KOPT-K1 (cell line): ENCODE results near the gene ARIH2.

Experiments used
- H3K27ac ChIP-seq: fragments of 200-600 bp; sonication (generic); 2 replicates; pipeline ENCODE4 v1.5.1; 2016; ENCODE audit warnings: antibody characterized with exemption, mild to moderate bottlenecking, low read depth, low read length; ENCODE audit not compliant: poor library complexity, severe bottlenecking
- H3K36me3 ChIP-seq: fragments of 200-600 bp; sonication (generic); 2 replicates; pipeline ENCODE4 v1.5.1; 2017; ENCODE audit warnings: antibody characterized with exemption, mild to moderate bottlenecking, low read length, moderate library complexity; ENCODE audit not compliant: insufficient read depth
- H3K9me3 ChIP-seq: fragments of 200-600 bp; sonication (generic); 2 replicates; pipeline ENCODE4 v1.5.1; 2017; ENCODE audit warnings: antibody characterized with exemption, low read length, mild to moderate bottlenecking; ENCODE audit not compliant: insufficient read depth, poor library complexity, severe bottlenecking

The ARIH2 gene

DNA sequence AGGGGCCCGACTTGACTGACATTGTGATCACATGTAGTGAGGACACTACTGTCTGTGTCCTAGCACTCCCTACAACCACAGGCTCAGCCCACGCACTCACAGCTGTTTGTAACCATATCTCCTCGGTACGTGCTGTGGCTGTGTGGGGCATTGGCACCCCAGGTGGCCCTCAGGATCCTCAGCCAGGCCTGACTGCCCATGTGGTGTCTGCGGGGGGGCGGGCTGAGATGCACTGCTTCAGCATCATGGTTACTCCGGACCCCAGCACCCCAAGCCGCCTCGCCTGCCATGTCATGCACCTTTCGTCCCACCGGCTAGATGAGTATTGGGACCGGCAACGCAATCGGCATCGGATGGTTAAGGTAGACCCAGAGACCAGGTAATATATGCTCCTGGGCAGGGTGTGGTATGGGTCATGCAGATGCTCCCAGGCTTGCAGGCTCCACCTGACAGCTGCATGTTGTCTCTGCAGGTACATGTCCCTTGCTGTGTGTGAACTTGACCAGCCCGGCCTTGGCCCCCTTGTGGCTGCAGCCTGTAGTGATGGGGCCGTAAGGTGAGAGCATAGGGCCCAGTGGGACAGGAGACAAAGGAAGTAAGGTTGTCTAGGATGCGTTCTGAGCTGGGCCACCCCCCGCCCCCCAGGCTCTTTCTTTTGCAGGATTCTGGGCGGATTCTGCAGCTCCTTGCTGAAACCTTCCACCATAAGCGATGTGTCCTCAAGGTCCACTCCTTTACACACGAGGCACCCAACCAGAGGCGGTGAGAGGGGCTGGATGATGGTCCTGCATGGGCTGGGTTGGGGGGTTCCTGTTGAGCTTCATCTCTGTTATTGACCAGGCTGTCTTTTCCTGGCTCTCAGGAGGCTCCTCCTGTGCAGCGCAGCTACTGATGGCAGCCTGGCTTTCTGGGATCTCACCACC is 95.4 kb downstream of the ARIH2 start:
- peaks cover 75% of the 10 kb centered on the region for H3K36me3 ChIP-seq

GRCh38 chr3:49015072-49015471 is 96.4 kb downstream of the ARIH2 start:
- H3K36me3 ChIP-seq = peaks cover 66% of the 10 kb centered on the region
- H3K27ac ChIP-seq = no peak overlapping the region
- H3K9me3 ChIP-seq = no peaks in the 10 kb centered on the region

More for the DNA sequence above, 95.4 kb downstream of the ARIH2 start:
- Histone ChIP-seq H3K9me3 (no peaks in the 10 kb centered on the region), H3K27ac (no peak overlapping the region)

GRCh38 chr3:49015765-49016164 is 97.1 kb downstream of the ARIH2 start:
- H3K36me3 ChIP-seq = peaks cover 61% of the 10 kb centered on the region
- H3K9me3 ChIP-seq = no peaks in the 10 kb centered on the region
- no peak overlapping the region for H3K27ac ChIP-seq

DNA sequence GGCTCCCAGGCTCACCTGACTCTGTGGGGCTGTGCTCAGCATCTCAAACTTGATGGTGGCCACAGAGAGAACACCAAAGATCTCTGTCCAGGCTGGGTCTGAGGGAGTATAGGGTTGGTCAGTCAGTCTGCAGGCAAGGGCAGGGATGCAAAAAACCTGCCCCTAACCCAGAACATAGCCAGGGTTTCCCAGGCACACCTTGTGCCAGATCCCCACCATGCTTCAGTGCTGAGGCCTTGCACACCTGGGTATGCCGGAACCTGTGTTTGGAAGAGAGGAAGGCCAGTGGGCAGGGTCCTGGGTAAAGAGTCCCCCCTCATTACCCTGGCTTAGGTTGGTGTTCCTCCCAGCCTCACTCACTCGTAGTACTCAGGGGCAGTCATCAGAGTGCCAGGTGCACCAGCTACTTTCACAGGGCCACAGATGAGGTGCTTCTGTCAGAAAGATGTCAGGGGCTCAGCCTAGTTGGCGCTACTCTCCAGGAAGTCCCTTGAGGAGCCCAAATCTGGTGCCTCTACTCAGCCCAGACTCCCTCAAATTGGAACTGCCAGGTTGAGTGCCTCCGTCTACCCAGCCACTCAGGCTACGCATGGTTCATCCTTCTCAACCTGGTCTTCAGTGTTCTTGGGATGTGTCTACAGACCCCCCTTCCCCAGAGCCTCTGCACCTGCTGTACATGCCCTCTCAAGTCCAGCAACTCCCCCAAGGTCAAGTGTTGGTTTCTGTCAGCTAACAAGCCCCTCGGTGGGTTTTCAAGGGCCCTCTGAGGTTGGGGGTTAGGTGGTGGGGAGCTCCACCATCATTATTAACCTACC is 98.0 kb downstream of the ARIH2 start:
- H3K36me3 ChIP-seq = peaks cover 53% of the 10 kb centered on the region
- H3K9me3 ChIP-seq = no peaks in the 10 kb centered on the region
- no peak overlapping the region for H3K27ac ChIP-seq

DNA sequence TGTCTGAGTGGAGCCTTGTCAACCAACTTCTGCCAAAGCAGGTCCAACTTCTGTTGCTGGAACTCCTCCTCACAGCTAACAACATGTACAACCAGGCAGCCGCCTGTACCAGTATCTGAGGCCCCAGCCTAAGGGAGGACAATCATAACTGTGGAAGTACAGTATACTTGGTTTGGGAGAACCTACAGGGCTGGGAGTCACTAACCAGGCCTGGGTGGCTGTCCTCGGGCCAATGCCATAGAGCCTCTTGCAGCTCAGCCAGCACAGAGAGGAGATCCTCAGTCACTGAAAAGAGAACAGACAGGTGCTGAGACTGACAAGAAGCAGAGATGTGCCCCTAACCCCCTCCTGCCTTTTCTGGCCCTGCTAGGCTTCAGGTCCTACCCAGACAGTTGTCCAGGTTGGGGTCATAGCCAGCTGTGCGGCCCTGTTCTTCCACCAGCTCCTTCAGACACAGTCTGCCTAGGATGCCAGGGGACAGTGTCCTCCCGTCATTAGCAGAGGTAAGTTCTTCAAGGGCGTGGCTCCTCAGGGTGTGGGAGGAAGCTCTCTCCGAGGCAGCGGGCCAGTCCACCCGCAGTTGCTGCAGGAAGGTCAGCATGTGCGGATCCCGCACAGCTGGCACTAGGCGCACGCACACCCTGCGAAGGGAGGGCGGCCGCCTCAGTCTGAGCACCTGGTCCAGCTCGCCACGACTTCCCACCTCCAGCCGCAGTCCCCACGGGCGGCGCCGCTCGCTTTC is 98.8 kb downstream of the ARIH2 start:
- H3K36me3 ChIP-seq = peaks cover 45% of the 10 kb centered on the region
- peak overlapping the region; percentile 62 for H3K27ac ChIP-seq
- no peaks in the 10 kb centered on the region for H3K9me3 ChIP-seq

DNA sequence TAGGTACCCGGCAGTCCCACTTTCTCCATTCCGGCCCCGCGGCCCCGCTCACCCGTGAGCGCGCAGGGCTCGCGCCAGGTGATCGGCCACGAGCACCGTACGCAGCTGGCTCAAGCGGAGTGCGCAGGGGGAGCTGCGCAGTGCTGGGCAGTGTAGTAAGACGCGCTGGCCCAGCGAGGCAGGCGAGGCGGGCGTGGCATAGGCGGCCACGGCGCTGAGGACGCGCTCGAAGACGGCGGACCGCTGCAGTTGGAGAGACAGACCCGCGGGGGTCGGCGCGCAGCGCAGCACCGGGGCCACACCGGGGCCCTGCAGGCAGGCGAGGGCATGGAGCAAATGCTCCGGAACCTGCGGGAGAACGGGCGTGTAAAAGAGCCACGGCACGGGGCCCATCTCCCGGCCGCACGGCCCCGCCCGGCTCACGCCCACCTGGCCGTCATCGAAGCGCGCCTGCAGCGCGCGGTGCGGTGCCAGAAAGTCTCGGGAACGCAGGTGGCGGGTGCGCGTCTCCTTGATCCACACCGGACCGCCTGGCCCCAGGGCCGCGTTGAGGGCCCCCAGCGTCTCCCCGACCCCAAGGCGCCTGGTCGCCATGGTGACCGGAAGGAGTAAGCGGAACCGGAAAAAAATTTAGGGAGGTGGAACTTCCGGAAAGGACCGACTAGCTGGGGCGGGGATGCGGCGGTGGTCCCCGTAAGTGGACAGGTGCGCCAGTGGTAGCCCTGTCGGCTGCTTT is 99.5 kb downstream of the ARIH2 start, which contains the start of gene DALRD3:
Gene DALRD3 (minus strand): TSS at position 610 of the 736 bp plus-strand sequence. CDS start 16 bp downstream, at position 594.
- no peaks in the 10 kb centered on the region for H3K9me3 ChIP-seq
- peaks cover 41% of the 10 kb centered on the region for H3K36me3 ChIP-seq
- H3K27ac ChIP-seq = peak within 1 kb of the TSS; percentile 62

DNA sequence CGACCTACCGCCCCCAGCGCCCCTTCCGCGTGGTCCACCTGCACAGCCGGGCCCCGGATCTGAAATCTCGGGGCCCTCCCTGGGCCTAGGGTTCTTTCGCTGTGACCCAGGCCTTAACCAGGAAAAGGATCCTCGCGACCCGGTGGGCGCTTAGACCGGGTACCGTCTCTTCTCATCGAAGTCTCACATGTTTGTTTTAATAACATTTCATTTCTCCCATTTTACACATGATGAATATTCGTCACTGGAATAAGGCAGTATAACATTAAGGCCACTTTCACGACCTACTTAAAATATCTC is 100.0 kb downstream of the ARIH2 start:
- H3K36me3 ChIP-seq = peaks cover 41% of the 10 kb centered on the region
- H3K27ac ChIP-seq = peak overlapping the region; percentile 62
- no peaks in the 10 kb centered on the region for H3K9me3 ChIP-seq

DNA sequence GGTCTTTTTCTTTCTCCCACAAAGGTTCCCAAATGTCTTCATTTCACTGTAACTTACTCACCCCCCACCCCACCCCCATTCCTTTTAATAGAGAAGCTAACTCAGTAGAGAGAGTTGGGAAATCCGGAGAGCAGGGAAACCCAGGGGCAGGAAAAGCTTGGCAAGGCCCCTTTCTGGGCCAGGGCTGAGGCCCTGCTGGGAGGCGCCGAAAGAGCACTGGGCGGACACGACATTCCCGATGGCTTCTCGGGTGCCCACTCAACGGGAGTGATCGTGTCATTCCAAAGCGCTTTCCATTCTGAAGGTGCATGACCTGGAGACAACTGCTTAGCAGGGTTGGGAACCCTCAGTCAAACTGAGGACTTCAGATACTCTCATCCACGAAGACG is 101.3 kb downstream of the ARIH2 start:
- Histone ChIP-seq H3K27ac (peak overlapping the region; percentile 98), H3K9me3 (no peaks in the 10 kb centered on the region), H3K36me3 (peaks cover 41% of the 10 kb centered on the region)

GRCh38 chr3:49020330-49021212 is 101.9 kb downstream of the ARIH2 start:
- Histone ChIP-seq H3K9me3 (no peaks in the 10 kb centered on the region), H3K27ac (peak overlapping the region; percentile 98), H3K36me3 (peaks cover 41% of the 10 kb centered on the region)

- peaks cover 41% of the 10 kb centered on the region for H3K36me3 ChIP-seq
- peak overlapping the region; percentile 98 for H3K27ac ChIP-seq
- H3K9me3 ChIP-seq = no peaks in the 10 kb centered on the region
These were observed 102.7 kb downstream of the ARIH2 start for GRCh38 chr3:49021213-49021812.

- Histone ChIP-seq H3K9me3 (no peaks in the 10 kb centered on the region), H3K27ac (peak within 1 kb of the TSS; percentile 98), H3K36me3 (peaks cover 42% of the 10 kb centered on the region)
These were observed 103.4 kb downstream of the ARIH2 start, which contains the start of gene NDUFAF3 for GRCh38 chr3:49021813-49022687. Gene NDUFAF3 (plus strand): TSS chr3:49022121. CDS start chr3:49022145, 24 bp downstream.

DNA sequence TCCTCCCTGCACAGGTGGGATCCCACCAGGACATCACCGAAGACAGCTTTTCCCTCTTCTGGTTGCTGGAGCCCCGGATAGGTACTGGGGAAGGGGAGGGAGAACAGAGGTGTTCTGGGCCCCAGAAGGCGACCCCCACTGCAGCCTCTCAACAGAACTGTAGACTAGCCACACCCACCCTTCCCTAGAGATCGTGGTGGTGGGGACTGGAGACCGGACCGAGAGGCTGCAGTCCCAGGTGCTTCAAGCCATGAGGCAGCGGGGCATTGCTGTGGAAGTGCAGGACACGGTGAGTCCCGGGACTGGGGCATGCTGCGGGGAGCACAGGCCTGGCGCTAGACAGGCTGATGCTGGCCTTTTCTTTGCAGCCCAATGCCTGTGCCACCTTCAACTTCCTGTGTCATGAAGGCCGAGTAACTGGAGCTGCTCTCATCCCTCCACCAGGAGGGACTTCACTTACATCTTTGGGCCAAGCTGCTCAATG is 104.1 kb downstream of the ARIH2 start:
- no peaks in the 10 kb centered on the region for H3K9me3 ChIP-seq
- H3K27ac ChIP-seq = peak overlapping the region; percentile 98
- peaks cover 49% of the 10 kb centered on the region for H3K36me3 ChIP-seq
